Myocyte (in vitro differentiated cells): ENCODE results near the gene EDN2. TPM values are rescaled to one million over a fixed set of nuclear protein-coding genes. Genes with fewer than 3 reads are reported as not detected.

Experiments used
- DNase-seq: peaks from one replicate; pipeline ENCODE4 v3.0.0-alpha.2; 2012; ENCODE audit warnings: low read depth
- polyA plus RNA-seq: library from polyadenylated mRNA; unstranded; fragments of >200 nt; gene quantifications from one replicate; pipeline ENCODE4 v1.2.1, GENCODE V29; 2012; ENCODE audit warnings: missing spikeins
- total RNA-seq: library from RNA; depleted of rRNA; stranded (reverse); fragments of >200 nt; gene quantifications from 2 replicates; pipeline ENCODE4 v1.2.3, GENCODE V29; 2014

The EDN2 gene
- total RNA-seq, result 0.73 TPM in 1 of 2 replicates, not detected in the other
- polyA plus RNA-seq, result not detected

- no peak for DNase-seq
Observed at GRCh38 chr1:41484402-41485241, at the start of gene EDN2. EDN2 (minus strand) TSS chr1:41484683; CDS start chr1:41484601, 82 bp downstream.

DNA sequence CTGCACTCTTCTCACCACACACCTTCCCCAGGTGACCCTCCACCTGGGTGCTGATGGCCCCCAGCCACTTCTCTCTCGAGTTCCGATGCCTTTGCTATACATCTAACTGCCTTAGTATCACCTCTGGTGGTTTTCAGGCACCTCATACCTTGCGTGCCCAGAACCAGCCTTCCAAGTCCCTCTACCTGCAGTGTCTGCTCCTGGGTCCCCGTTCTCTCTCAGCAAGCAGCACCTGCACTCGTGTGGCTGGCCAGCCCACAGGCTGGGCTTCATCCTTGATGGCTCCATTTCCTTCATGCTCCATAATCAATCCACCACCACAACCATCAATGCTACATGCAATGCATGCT is 49.2 kb upstream of the EDN2 start:
- DNase-seq, result no peak

DNA sequence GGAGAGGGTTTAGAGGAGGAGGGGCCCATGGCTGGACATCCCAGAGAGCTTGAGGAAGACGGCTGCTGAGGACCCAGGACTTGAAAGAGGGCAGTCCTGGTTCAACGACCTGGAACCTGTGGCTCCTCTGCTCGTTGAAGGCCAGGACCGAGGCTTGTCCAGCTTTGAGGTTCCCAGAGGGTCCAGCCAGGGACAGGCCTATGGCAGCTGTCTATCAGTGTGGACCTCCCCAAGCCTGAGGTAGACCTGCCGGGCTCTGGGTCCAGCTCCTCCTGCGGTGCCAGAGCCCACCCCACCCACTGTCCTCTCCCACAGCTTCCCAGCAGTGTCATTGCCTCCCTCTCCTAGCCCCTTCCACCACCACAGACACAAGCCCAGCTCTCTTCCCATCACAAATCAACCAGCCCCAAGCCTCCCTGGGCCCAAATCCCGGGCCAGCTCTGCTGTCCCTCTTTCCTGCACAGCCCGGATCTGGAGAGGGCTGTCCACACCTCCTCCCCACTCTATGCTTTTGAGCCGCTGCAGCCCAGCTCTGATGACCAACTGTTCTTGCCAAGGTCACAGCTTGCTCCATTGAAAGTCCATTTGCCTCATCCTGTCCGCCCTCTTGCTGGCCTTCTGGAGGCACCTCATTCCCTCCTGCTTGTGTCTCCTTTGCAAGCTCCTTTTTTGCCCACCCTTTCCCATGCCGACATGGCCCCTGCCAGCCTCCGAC is 48.7 kb upstream of the EDN2 start:
- DNase-seq, result no peak

GRCh38 chr1:41532206-41532975 is 47.9 kb upstream of the EDN2 start:
- no peak for DNase-seq

GRCh38 chr1:41530411-41530810 is 45.9 kb upstream of the EDN2 start:
- no peak for DNase-seq

DNA sequence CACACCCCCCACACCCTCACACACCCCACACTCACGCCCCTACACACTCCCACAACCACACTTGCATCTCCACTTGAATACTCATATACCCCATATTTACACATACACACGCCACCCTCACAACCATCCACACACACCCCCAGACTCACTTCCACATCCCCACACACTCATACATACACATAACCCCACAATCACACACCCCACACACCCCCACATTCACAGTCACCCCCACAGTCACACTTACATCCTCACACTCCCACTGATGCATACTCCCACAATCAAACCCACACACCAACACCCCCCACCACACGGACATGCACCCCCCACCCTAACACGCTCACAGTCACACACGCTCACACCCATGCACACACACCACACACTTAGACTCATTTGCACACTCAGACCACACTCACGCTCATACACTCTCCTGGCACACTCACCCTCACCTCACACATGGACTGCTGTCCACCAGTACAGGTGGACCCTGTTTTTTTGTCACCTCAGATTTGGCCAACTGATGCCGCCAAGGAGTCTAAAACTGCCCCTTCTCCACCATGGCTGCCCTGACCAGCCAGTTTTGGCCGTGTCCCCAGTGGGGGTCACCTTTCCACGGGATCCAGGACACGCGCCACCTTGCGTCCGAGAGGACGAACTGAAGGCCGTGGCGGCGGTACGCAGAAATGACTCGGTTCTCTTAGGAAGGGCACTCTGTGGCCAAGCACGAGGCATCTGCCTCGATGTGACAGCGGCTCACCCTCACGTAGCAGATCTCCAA is 45.3 kb upstream of the EDN2 start:
- no peak for DNase-seq

DNA sequence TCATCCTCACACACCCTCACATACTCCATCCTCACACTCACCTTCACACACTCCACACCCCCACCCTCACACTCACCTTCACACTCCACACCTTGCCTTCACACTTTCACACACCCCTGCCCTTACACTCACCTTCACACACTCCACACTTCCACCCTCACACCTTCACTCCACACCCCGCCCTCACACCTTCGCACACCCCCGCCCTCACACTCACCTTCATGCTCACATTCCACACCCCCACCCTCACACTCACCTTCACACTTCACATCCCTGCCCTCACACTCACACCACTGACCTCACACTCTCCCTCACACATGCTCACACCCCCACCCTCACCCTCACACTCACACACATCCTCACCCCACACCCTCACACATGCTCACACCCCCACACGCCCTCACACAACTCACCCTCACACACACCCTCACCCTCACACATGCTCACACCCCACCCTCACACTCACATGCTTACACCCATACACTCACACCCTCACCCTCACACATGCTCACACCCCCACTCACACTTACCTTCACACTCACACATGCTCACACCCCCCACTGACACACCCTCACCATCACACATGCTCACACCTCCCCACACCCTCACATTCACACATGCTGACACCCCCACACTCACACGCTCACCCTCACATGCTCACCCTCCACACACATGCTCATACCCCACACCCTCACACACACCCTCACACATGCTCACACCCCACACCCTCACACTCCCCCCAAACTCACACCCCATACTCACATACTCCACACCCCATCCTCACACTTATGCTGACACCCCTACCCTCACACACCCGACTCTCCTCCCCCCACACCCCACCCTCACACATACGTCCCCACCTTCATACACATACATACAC is 44.5 kb upstream of the EDN2 start:
- DNase-seq, result no peak

DNA sequence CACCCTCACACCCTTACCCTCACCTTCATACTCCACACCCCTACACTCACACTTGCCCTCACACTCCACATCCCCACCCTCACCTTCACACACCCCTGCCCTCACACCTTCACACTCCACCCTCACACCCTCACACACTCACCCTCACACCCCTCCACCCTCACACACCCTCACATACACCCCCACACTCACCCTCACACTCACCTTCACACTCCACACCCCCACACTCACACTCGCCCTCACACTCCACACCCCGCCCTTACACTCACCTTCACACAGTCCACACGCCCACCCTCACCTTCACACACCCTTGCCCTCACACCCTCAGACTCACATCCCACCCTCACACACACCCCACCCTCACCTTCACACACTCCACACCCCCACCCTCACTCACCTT is 43.6 kb upstream of the EDN2 start:
- no peak for DNase-seq

DNA sequence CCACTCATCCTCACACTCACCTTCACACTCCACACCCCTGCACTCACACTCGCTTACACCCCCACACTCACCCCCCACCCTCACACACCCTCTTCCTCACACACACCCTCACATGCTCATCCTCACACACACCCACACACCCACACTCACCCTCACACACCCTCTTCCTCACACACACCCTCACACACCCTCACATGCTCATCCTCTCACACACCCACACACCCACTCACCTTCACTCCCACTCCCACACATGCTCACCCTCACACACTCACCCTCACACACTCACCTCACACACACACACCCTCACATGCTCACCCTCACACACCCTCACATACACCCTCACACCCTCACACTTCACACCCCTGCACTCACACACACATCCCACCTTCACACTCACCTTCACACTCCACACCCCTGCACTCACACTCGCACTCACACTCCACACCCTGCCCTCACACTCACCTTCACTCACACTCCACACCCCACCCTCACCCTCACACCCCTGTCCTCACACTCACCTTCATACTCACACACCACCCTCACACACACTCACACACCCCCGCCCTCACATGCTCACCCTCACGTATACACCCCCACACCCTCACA is 42.6 kb upstream of the EDN2 start:
- DNase-seq, result no peak

GRCh38 chr1:41525891-41526587 is 41.6 kb upstream of the EDN2 start:
- no peak for DNase-seq

- no peak for DNase-seq
Observed at GRCh38 chr1:41524676-41525675, 40.5 kb upstream of the EDN2 start.

- no peak for DNase-seq
Observed at GRCh38 chr1:41523949-41524675, 39.6 kb upstream of the EDN2 start.

DNA sequence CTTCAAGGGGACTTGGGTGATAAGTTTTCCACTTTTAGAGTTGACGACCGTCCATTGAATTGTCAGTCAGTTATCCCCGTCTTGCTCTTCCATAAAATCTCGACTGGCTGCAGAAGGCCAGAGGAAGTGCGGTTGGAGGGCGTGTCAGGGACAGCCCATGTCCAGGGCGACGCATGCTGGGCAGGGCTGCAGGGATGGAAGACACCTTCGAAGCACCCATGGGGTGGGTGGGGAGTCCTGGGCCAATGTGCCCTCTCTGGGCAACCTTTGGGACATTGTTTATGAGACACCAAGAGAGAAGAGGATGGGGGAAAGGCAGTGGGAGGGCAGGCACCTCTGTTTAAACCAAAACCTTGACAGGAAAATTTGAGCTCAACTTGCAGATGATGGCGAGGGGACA is 38.6 kb upstream of the EDN2 start:
- DNase-seq, result no peak

GRCh38 chr1:41521766-41522165 is 37.3 kb upstream of the EDN2 start:
- no peak for DNase-seq

DNA sequence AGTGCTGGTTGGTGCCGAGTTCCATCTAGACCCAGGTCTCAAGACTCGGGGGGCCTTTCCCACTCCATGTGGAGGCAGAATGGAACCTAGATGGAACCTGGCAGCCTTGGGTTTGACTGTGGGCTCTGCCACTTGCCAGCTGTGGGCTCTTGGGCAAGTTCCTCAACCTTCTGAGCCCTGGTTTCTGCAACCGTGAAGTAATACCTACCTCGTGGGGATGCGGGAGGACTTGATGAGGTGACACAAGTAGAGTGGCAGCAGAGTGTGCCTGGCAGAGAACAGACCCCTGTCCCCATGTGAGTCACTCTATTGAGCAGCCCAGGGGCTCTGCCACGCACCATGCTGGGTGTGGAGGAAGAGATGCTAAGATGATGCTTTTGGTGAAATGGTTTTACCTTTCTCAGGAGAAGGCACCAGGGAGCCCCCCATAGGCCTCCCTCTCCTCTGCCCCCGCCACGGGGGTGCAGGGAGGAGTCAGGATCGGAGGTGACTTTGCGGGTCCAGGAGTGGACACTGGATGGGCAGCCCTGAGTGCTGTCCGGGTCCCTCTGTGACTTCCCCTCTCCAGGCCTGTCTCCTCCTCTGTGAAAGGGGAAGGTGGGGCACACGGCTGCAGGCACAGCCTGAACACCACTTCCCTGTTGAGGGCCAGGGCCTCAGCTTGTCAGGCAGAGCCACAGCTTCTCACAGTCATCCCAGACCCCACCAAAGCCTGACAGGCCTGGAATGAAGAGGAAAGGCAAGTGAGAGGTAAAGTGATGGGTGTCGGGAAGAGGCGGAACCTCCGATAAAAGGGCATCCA is 36.7 kb upstream of the EDN2 start:
- no peak for DNase-seq

DNA sequence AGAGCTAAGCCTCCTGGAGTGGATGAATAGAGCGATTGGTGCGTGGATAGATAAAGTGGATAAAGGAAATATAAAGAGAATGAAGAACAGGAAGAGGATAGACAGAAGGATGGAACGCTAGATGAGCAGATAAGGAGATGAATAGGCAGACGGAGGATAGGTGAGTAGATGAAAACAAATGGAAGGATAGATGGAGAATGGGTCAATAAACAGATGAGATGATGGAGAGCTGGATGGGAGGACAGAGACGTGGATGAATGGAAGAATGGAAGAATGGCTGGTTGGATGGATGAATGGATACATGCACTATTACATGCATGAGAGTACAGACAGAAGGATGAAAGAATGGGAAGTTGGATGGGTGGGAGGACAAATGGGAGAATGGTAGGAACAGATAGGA is 35.2 kb upstream of the EDN2 start:
- DNase-seq, result no peak
